Stimulated activated CD8-positive, alpha-beta memory T cell treated with anti-CD3 and anti-CD28 coated beads, Interleukin-12 subunit alpha, Interleukin-12 subunit beta, amount 100 ng/mL, for 4 hours (primary cell): ENCODE data around the gene LGALSL.

ENCODE experiments used
- DNase-seq: peaks from one replicate; pipeline ENCODE4 v3.0.0-alpha.2; 2020; ENCODE audit warnings: low read depth

The LGALSL gene

GRCh38 chr2:64498438-64498837 lies 44.5 kb downstream of the LGALSL start:
- DNase-seq = no peak

GRCh38 chr2:64500549-64500948 lies 46.6 kb downstream of the LGALSL start:
- DNase-seq = no peak

DNA sequence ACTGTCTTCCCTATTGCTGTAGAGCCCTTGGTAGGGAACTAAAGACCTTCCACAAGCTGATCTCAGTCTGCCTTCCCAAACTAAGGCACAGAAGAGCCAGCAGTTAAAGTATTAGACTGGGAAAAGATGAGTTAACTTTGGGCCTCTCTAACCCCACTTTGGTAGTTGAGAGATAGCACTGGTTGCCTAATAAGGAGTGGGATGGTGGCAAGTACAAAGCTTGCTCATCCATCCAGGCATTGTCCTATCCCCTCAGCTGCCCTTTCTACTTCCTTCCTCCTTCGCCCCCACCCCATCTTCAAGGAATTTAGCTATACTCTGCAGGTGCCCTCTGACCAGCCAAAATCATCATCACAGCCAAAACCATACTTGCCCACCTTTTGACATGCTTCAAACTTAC lies 48.0 kb downstream of the LGALSL start:
- no peak for DNase-seq

DNA sequence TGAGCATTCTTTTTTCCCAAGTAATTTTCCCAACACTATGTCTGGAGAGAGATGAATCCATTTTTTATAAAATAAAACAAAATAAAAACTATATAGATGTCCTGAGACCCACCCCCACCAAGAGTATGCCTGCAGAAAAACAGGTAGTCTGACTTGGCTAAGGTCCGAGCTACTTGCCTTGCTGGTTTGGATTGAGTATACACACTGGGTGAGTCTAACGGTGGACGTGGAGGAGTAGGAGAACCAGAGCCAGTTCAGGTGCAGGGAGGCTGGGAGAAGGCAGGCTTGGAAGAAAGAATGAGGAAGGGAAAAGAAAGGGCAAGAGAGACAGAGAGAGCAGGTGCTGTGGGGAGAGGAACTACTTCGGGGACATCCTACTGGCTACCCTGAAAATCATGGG lies 48.9 kb downstream of the LGALSL start:
- DNase-seq = no peak

DNA sequence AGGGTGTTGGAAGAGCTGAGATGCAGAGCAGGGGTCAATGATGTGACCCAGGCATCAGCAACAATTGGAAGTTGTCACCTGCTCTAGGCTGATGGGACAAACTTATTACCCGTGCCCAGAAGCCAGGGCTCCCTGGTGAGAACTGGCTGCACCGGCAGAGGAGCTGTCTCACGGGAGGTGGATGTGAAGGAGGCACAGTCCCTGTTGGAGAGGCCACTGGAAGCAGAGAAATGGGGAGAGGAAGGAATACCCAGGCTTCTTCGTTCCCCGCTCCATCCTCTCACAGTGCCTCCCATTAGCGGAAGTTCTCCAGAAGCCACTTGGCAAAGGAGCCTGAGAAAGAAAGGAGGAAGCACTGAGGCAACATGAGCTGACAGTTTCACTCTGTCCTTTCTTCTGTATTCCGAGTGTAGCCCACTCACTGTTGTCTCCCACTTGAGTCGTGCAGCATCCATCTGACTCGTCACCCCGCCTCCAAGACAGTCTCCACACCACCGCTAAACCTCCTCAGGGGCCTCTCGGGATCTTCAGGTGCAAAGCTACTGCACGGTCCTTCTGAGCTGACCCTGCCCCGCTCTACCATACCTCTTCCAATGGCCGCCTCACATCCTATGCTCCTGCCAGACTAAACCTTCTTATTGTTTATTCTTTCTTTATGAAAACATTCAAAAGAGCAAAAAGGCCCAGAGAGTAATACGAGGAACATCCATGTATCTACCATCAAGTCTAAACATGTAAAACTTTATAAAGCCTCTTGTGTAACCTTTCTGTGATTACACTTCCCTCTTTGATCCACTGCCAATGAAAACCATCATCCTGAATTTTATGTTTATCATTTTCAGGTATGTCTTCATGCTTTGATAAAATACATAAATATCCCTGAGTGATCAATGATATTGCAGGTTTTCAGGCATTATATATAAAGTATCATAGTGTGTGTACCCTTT lies 51.1 kb downstream of the LGALSL start:
- DNase-seq = no peak

DNA sequence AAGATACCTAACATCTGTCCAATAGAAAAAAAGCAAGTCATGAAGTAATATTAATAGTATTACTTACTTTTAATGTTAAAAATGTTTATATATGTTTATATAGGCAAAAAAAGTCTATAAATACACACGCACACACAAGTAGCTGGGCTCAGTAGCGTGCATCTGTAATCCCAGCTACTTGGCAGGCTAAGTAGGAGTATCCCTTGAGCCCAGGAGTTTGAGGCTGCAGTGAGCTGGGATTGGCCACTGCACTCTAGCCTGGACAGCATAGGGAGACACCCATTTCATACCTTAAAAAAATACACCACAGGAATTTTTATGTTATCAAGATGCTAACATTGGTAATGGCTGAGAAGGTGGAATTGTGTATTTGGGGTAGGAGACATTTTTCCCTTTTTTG lies 52.7 kb downstream of the LGALSL start:
- no peak for DNase-seq
